ENCODE data around the gene PLPP2.

PLPP2 gene

GRCh38 chr19:291006-291521 lies at the start of gene PLPP2:
Gene PLPP2 (minus strand): TSS chr19:291403. CDS start chr19:291336, 67 bp downstream.
- DNase-seq (ENCODE audit: low read depth) = peak; percentile 37

DNA sequence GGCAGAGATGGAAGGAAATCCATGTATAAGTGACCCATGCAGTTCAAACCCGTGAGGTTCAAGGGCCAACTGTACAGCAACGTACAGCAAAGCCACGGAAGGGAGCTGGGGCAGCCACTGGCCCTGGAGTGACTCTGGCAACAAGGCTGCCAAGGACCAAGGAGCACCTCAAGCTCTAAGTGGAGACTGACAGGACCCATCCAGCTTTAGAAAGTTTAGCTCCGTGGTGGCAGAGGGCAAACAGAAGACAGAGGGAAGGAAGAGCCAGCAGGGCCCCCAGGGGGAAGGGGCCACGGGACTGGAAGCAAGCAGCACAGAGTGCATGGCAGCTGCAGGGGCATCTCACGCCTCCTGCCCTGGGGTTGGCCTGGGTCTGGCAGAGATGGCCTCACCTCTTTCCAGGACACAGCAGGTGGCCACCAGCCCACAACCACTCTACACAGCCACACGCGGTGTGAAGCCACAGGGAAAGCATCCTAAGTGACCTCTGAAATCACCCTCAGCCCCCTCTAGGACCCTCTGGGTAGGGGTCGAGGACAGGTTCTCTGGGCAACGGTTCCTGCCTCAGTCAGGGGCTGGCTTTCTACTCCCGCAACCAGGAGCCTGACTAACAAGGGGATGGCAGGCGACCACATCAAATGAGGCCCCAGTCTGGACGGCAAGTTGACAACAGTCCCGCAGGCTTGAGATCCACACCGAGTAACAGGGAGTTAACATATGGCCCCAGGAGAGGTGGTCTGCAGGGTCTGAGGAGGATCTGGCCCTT lies 49.6 kb upstream of the PLPP2 start:
- no peak for DNase-seq (ENCODE audit: low read depth)

GRCh38 chr19:339262-339887 lies 48.2 kb upstream of the PLPP2 start:
- peak; percentile 38 for DNase-seq (ENCODE audit: low read depth)

GRCh38 chr19:338421-338820 lies 47.2 kb upstream of the PLPP2 start:
- no peak for DNase-seq (ENCODE audit: low read depth)

DNA sequence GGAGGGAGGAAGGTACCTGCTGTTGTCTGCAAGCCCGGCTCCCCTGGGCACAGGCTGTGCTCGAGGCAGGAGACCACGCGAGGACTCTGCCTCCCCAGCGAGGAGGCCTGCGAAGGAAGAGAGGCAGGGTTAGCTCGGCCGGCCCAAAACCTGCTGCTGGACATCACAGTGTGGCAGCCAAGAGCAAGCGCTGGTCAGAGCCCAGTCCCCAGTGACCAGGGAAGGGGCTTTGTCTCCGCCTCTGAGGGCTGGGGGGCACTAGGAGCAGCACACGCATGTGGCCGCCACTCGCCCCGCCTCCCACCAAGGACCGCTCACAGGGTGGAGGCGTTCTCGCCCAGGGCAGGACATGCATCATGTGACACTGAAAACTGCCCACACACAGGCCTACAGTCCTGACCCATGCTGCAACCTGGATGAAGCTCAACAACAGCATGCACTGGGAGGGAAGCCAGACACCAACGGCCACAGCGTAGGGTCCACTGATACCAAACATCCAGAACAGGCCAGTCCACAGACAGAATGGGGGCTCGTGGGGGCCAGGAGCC lies 44.9 kb upstream of the PLPP2 start:
- no peak for DNase-seq (ENCODE audit: low read depth)

- DNase-seq (ENCODE audit: low read depth) = no peak
These were observed 44.4 kb upstream of the PLPP2 start for GRCh38 chr19:335486-336066.

DNA sequence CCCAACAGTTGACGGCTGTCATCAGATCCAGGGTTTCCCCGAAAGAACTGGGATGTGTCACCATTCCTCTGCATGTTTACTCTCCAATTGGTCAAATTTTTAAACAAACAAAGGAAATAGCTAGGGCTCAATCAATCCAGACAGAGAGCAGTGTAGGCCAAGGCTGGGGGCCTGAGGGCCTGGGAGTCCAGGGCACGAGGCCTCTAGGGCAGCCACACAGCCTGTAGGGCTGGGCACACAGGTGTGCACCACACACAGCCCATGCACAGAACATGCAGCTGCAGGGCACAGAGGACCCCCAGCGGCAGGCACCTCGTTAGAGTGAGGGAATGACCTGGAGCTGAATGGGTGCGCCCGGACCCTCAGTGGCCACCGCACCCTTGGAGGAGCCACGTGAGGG lies 43.9 kb upstream of the PLPP2 start:
- DNase-seq (ENCODE audit: low read depth) = no peak

DNA sequence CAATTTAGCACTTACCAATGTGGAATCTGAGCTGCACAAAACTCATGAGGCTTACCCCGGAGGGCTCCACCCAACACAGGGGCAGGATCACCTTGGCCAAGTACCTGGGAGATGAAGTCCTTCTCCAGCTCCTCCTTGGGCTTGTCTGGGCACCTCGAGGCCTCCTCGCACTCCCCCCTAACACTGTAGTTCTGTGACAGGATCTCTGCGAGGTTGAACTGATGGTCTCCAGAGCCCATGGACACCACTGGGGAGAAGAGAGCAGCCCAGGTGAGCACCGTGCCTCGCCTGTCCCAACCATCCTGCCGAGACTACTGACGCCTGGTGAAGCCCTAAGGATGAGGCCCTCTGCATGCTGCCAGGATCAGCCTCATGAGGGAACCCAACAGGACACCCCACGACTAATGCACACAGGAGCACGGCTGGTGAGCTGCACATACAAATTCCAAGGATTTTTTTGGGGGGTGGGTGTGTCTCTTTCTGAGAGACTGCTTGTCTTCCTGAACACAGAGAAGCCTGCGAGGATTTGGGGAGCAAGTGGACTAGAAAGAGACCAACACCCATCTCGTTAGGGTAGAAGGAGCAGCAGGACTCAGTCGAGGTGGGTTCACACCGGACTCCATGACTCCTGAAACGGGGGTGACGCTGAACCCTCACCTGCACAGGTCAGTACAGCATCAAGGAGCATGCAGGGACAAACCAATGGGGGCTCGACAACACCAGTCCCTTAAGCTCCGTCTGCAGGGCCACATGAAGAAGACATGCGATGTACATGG lies 43.3 kb upstream of the PLPP2 start:
- DNase-seq (ENCODE audit: low read depth) = no peak

DNA sequence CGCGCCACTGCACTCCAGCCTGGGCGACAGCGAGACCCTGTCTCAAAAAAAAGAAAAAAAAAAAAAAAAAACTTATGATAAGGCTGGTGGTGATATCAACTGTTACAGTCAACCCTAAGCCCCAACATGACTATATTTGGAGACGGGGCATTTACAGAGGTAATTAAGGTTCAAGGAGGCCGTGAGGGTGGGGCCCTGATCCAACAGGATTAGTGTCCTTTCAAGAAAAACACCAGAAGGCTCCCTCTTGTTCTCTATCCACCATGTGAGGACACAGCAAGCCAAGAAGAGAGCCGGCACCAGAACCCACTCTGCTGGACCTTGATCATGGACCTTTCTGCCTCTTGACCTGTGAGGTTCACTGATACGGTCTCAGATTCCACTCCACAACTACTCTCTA lies 39.3 kb upstream of the PLPP2 start:
- DNase-seq (ENCODE audit: low read depth) = no peak

DNA sequence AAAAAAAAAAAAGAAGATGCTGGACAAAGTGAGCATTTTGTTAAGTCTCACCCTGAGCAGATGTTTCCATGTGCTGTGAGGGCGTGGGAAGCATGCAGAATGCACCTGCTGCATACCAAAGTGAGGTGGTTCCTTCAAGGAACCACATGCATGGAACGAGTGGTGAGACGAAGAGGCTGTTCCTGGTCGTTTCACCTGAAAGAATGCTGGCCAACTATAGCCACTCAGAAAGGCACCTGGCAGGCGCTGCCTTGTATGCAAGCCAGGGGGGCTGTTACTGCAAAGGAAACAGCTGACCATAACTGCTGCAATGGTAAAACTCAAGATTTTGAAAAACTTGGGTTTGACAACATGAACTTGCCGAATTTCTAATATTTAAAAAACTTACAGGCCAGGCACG lies 38.7 kb upstream of the PLPP2 start:
- DNase-seq (ENCODE audit: low read depth) = no peak

GRCh38 chr19:328025-328505 lies 36.9 kb upstream of the PLPP2 start:
- no peak for DNase-seq (ENCODE audit: low read depth)

- DNase-seq (ENCODE audit: low read depth) = no peak
These were observed 36.3 kb upstream of the PLPP2 start for GRCh38 chr19:327291-328024.

- DNase-seq (ENCODE audit: low read depth) = no peak
These were observed 35.7 kb upstream of the PLPP2 start for GRCh38 chr19:326871-327270.

DNA sequence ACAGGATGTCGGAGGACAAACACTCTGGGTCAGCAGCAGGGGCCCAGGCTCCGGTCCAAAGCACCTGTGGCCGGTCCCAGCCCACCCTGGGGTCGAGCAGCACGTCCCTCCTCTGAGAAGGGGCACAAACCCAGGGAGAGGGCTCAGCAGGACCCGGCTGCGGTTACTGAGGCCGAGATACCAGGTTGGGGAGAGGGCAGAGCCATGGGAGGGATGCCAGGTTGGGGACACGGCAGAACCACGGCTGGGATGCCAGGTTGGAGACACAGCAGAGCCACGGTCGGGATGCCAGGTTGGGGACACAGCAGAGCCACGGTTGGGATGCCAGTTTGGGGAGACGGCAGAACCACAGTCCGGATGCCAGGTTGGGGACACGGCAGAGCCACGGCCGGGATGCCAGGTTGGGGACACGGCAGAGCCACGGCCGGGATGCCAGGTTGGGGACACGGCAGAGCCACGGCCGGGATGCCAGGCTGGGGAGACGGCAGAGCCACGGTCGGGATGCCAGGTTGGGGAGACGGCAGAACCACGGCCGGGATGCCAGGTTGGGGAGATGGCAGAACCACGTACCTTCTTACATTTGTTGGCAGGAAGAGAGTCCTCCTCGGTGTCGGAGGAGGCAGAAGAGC lies 34.8 kb upstream of the PLPP2 start:
- no peak for DNase-seq (ENCODE audit: low read depth)

- no peak for DNase-seq (ENCODE audit: low read depth)
These were observed 34.2 kb upstream of the PLPP2 start for GRCh38 chr19:325173-325936.

- DNase-seq (ENCODE audit: low read depth) = no peak
These were observed 33.5 kb upstream of the PLPP2 start for GRCh38 chr19:324716-325115.

DNA sequence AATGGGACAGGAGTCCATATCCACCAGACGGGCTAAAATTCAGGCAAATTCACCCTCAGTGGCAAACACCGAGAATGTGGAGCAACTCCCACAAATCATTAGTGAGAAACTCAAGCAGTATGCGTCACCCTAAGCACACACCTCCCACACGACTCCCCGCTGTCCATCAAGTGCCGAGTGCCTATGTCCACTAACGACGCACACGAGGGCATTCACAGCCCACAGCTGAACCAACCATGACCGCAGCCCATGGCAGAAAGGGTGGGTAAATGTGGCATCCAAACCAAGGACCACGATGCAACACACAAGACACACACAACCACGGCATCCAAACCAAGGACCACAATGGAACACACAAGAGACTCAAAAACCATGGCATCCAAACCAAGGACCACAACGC lies 31.4 kb upstream of the PLPP2 start:
- no peak for DNase-seq (ENCODE audit: low read depth)

GRCh38 chr19:318509-318774 lies 27.2 kb upstream of the PLPP2 start:
- no peak for DNase-seq (ENCODE audit: low read depth)

DNA sequence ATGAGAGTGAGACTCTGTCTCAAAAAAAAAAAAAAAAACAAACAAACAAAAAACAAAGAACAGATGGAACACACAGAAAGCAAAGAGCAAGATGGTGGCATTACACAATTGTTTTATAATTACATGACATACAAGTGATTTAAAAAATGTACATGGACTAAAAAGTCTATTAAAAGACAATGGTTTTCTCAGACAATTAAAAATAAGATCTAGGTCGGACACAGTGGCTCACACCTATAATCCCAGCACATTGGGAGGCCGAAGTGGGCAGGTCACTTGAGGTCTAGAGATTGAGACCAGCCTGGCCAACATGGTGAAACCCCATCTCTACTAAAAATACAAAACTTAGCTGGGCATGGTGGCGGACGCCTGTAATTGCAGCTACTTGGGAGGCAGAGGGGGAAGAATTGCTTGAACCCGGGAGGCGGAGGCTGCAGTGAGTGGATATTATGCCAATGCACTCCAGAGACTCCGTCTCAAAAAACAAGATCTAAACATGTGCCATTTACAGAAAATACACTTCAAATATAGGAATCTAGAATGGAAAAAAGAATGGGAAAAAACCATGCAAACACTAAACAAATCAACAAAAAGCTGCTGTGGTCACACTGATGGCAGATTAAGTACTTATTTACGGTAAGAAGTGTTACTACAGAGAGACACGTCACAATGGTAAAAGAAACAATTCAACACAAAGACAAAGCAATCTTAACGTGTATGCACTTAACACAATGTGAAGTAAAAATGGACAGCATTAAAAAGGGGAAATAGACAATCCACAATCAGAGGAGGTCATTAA lies 26.7 kb upstream of the PLPP2 start:
- DNase-seq (ENCODE audit: low read depth) = no peak

GRCh38 chr19:315811-316210 lies 24.6 kb upstream of the PLPP2 start:
- DNase-seq (ENCODE audit: low read depth) = no peak
